ENCODE data around the gene MYO9A. TPM values are rescaled to one million over a fixed set of nuclear protein-coding genes. Genes with fewer than 3 reads are reported as not detected.
"Not testable (repeated sequence)": the region's sequence is repeated elsewhere in the genome, so short reads cannot be mapped to it uniquely, and the experiment has no call there.

MYO9A gene
- total and polyA plus RNA-seq, 2 donors, result 4.4 to 11.6 TPM

GRCh38 chr15:72014555-72014954, 103.4 kb downstream of the MYO9A start:
- H3K27me3 ChIP-seq (ENCODE audit: control insufficient read depth in 2 of 2, insufficient read depth in 1 of 2, low read length in 1 of 2); H3K9me3 ChIP-seq (ENCODE audit: control insufficient read depth in 2 of 2, insufficient read depth in 1 of 2, low read length in 1 of 2); H3K27ac ChIP-seq (ENCODE audit: low read depth in 1 of 2, low read length in 1 of 2); DNase-seq (ENCODE audit: low read depth in 6 of 9, low spot score in 9 of 9); H3K4me1 ChIP-seq (ENCODE audit: control insufficient read depth in 2 of 2, insufficient read depth in 2 of 2, low read length in 2 of 2); H3K4me3 ChIP-seq (ENCODE audit: low read length in 2 of 2); H3K36me3 ChIP-seq (ENCODE audit: control insufficient read depth in 2 of 2, insufficient read depth in 2 of 2, low read length in 1 of 2): not testable (repeated sequence)
- WGBS, result 97% methylated on average over 3 of the region's 3 CpGs

- DNase-seq (ENCODE audit: low read depth in 6 of 9, low spot score in 9 of 9), result no peak
- no peaks in the 10 kb centered on the region for H3K36me3 ChIP-seq (ENCODE audit: control insufficient read depth in 2 of 2, insufficient read depth in 2 of 2, low read length in 1 of 2)
- 99% methylated on average over 2 of the region's 2 CpGs for WGBS
- H3K27ac ChIP-seq (ENCODE audit: low read depth in 1 of 2, low read length in 1 of 2), result no peak overlapping the region
- H3K9me3 ChIP-seq (ENCODE audit: control insufficient read depth in 2 of 2, insufficient read depth in 1 of 2, low read length in 1 of 2), result no peaks in the 10 kb centered on the region
- no peak overlapping the region for H3K4me3 ChIP-seq (ENCODE audit: low read length in 2 of 2)
- no peaks in the 10 kb centered on the region for H3K27me3 ChIP-seq (ENCODE audit: control insufficient read depth in 2 of 2, insufficient read depth in 1 of 2, low read length in 1 of 2)
- H3K4me1 ChIP-seq (ENCODE audit: control insufficient read depth in 2 of 2, insufficient read depth in 2 of 2, low read length in 2 of 2), result no peaks in the 10 kb centered on the region
These were observed 104.2 kb downstream of the MYO9A start for GRCh38 chr15:72013703-72014102.

GRCh38 chr15:72011302-72011942, 106.5 kb downstream of the MYO9A start:
- Histone ChIP-seq H3K27me3 (ENCODE audit: control insufficient read depth in 2 of 2, insufficient read depth in 1 of 2, low read length in 1 of 2) (no peaks in the 10 kb centered on the region), H3K4me3 (ENCODE audit: low read length in 2 of 2) (no peak overlapping the region), H3K27ac (ENCODE audit: low read depth in 1 of 2, low read length in 1 of 2) (no peak overlapping the region), H3K36me3 (ENCODE audit: control insufficient read depth in 2 of 2, insufficient read depth in 2 of 2, low read length in 1 of 2) (no peaks in the 10 kb centered on the region), H3K4me1 (ENCODE audit: control insufficient read depth in 2 of 2, insufficient read depth in 2 of 2, low read length in 2 of 2) (no peaks in the 10 kb centered on the region), H3K9me3 (ENCODE audit: control insufficient read depth in 2 of 2, insufficient read depth in 1 of 2, low read length in 1 of 2) (no peaks in the 10 kb centered on the region)
- 98% methylated on average over 2 of the region's 2 CpGs for WGBS
- DNase-seq (ENCODE audit: low read depth in 6 of 9, low spot score in 9 of 9), result no peak

- H3K4me1 ChIP-seq (ENCODE audit: control insufficient read depth in 2 of 2, insufficient read depth in 2 of 2, low read length in 2 of 2), result no peaks in the 10 kb centered on the region
- no peaks in the 10 kb centered on the region for H3K27me3 ChIP-seq (ENCODE audit: control insufficient read depth in 2 of 2, insufficient read depth in 1 of 2, low read length in 1 of 2)
- over 99% methylated on average over 2 of the region's 2 CpGs for WGBS
- H3K27ac ChIP-seq (ENCODE audit: low read depth in 1 of 2, low read length in 1 of 2), result no peak overlapping the region
- no peaks in the 10 kb centered on the region for H3K9me3 ChIP-seq (ENCODE audit: control insufficient read depth in 2 of 2, insufficient read depth in 1 of 2, low read length in 1 of 2)
- H3K4me3 ChIP-seq (ENCODE audit: low read length in 2 of 2), result no peak overlapping the region
- H3K36me3 ChIP-seq (ENCODE audit: control insufficient read depth in 2 of 2, insufficient read depth in 2 of 2, low read length in 1 of 2), result no peaks in the 10 kb centered on the region
- no peak for DNase-seq (ENCODE audit: low read depth in 6 of 9, low spot score in 9 of 9)
These were observed 108.7 kb downstream of the MYO9A start for GRCh38 chr15:72009222-72009621.

DNA sequence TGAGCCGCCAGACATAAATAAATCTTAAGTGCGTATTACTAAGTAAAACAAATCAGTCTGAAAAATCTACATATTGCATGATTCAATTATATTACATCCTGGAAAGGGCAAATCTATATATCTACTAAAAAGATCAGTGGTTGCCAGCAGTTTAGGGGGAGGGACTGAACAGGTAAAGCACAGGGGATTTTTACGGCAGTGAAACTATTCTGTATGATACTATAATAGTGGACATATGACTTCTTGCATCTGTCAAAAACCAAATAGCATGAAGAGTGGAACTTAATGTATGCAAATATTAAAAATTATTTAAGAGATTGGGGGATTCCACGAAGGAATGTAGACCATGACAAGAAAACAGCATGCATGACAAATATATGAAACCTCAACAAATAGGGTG, 111.6 kb downstream of the MYO9A start:
- Histone ChIP-seq H3K9me3 (ENCODE audit: control insufficient read depth in 2 of 2, insufficient read depth in 1 of 2, low read length in 1 of 2) (no peaks in the 10 kb centered on the region), H3K4me1 (ENCODE audit: control insufficient read depth in 2 of 2, insufficient read depth in 2 of 2, low read length in 2 of 2) (no peaks in the 10 kb centered on the region), H3K27ac (ENCODE audit: low read depth in 1 of 2, low read length in 1 of 2) (no peak overlapping the region), H3K36me3 (ENCODE audit: control insufficient read depth in 2 of 2, insufficient read depth in 2 of 2, low read length in 1 of 2) (no peaks in the 10 kb centered on the region), H3K27me3 (ENCODE audit: control insufficient read depth in 2 of 2, insufficient read depth in 1 of 2, low read length in 1 of 2) (no peaks in the 10 kb centered on the region), H3K4me3 (ENCODE audit: low read length in 2 of 2) (no peak overlapping the region)
- no peak for DNase-seq (ENCODE audit: low read depth in 6 of 9, low spot score in 9 of 9)
- 97% methylated on average over 4 of the region's 4 CpGs for WGBS

DNA sequence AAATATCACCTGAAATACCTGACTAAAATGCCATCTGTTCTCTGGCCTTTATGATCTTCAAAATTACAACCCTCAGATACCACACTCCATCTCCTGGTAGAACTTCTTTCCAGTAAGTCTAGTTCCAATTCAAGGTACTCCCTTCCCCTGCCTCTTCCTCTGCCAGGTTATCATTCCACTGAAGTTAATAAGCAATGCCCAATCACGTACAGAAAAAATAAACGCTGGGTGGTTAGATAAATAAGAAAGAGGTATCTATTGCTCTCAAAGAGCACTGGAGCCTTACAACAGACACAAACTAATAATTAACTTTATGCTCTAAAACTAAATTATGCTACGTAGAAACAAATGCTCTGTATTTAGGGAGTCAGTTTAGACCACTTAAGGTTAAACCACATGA, 112.5 kb downstream of the MYO9A start:
- no peak for DNase-seq (ENCODE audit: low read depth in 6 of 9, low spot score in 9 of 9)
- H3K27ac ChIP-seq (ENCODE audit: low read depth in 1 of 2, low read length in 1 of 2), result no peak overlapping the region
- H3K4me1 ChIP-seq (ENCODE audit: control insufficient read depth in 2 of 2, insufficient read depth in 2 of 2, low read length in 2 of 2), result no peaks in the 10 kb centered on the region
- H3K36me3 ChIP-seq (ENCODE audit: control insufficient read depth in 2 of 2, insufficient read depth in 2 of 2, low read length in 1 of 2), result no peaks in the 10 kb centered on the region
- no peak overlapping the region for H3K4me3 ChIP-seq (ENCODE audit: low read length in 2 of 2)
- no peaks in the 10 kb centered on the region for H3K9me3 ChIP-seq (ENCODE audit: control insufficient read depth in 2 of 2, insufficient read depth in 1 of 2, low read length in 1 of 2)
- 98% methylated on average over 3 of the region's 3 CpGs for WGBS
- H3K27me3 ChIP-seq (ENCODE audit: control insufficient read depth in 2 of 2, insufficient read depth in 1 of 2, low read length in 1 of 2), result no peaks in the 10 kb centered on the region

GRCh38 chr15:71999807-72000206, 118.1 kb downstream of the MYO9A start:
- Histone ChIP-seq H3K27me3 (ENCODE audit: control insufficient read depth in 2 of 2, insufficient read depth in 1 of 2, low read length in 1 of 2) (no peaks in the 10 kb centered on the region), H3K9me3 (ENCODE audit: control insufficient read depth in 2 of 2, insufficient read depth in 1 of 2, low read length in 1 of 2) (no peaks in the 10 kb centered on the region), H3K27ac (ENCODE audit: low read depth in 1 of 2, low read length in 1 of 2) (no peak overlapping the region), H3K4me1 (ENCODE audit: control insufficient read depth in 2 of 2, insufficient read depth in 2 of 2, low read length in 2 of 2) (no peaks in the 10 kb centered on the region), H3K4me3 (ENCODE audit: low read length in 2 of 2) (no peak overlapping the region), H3K36me3 (ENCODE audit: control insufficient read depth in 2 of 2, insufficient read depth in 2 of 2, low read length in 1 of 2) (no peaks in the 10 kb centered on the region)
- no peak for DNase-seq (ENCODE audit: low read depth in 6 of 9, low spot score in 9 of 9)
- WGBS, result 98% methylated on average over 1 of the region's 1 CpG

GRCh38 chr15:71998717-71999116, 119.2 kb downstream of the MYO9A start:
- not testable (repeated sequence) for H3K4me1 ChIP-seq (ENCODE audit: control insufficient read depth in 2 of 2, insufficient read depth in 2 of 2, low read length in 2 of 2); H3K27ac ChIP-seq (ENCODE audit: low read depth in 1 of 2, low read length in 1 of 2); H3K9me3 ChIP-seq (ENCODE audit: control insufficient read depth in 2 of 2, insufficient read depth in 1 of 2, low read length in 1 of 2); H3K4me3 ChIP-seq (ENCODE audit: low read length in 2 of 2); H3K36me3 ChIP-seq (ENCODE audit: control insufficient read depth in 2 of 2, insufficient read depth in 2 of 2, low read length in 1 of 2); DNase-seq (ENCODE audit: low read depth in 6 of 9, low spot score in 9 of 9); H3K27me3 ChIP-seq (ENCODE audit: control insufficient read depth in 2 of 2, insufficient read depth in 1 of 2, low read length in 1 of 2)
- WGBS, result 92% methylated on average over 5 of the region's 6 CpGs

GRCh38 chr15:71997691-71998090, 120.3 kb downstream of the MYO9A start:
- no peaks in the 10 kb centered on the region for H3K36me3 ChIP-seq (ENCODE audit: control insufficient read depth in 2 of 2, insufficient read depth in 2 of 2, low read length in 1 of 2)
- WGBS, result 94% methylated on average over 4 of the region's 4 CpGs

DNA sequence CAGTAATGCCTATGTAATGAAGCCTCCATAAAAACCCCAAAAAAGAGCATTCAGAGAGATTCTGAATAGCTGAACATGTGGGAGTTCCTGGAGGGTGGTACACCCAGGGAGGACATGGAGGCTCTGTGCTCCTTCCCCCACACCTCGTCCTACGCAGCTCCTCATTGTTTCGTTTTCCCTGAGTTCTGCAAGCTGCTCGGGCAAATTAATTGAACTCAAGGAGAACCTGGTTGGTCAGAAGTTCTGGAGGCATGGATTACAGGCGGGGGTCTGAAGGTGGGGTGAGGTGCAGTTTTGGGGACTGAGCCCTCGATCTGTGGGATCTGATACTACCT, 142.2 kb downstream of the MYO9A start:
- Histone ChIP-seq H3K27me3 (ENCODE audit: control insufficient read depth in 2 of 2, insufficient read depth in 1 of 2, low read length in 1 of 2) (no peaks in the 10 kb centered on the region), H3K4me1 (ENCODE audit: control insufficient read depth in 2 of 2, insufficient read depth in 2 of 2, low read length in 2 of 2) (no peaks in the 10 kb centered on the region), H3K36me3 (ENCODE audit: control insufficient read depth in 2 of 2, insufficient read depth in 2 of 2, low read length in 1 of 2) (no peaks in the 10 kb centered on the region), H3K27ac (ENCODE audit: low read depth in 1 of 2, low read length in 1 of 2) (no peak overlapping the region), H3K4me3 (ENCODE audit: low read length in 2 of 2) (no peak overlapping the region), H3K9me3 (ENCODE audit: control insufficient read depth in 2 of 2, insufficient read depth in 1 of 2, low read length in 1 of 2) (no peaks in the 10 kb centered on the region)
- DNase-seq (ENCODE audit: low read depth in 6 of 9, low spot score in 9 of 9), result no peak
- 99% methylated on average over 6 of the region's 6 CpGs for WGBS

More at GRCh38 chr15:71997691-71998090, 120.3 kb downstream of the MYO9A start:
- Histone ChIP-seq H3K9me3 (ENCODE audit: control insufficient read depth in 2 of 2, insufficient read depth in 1 of 2, low read length in 1 of 2) (no peaks in the 10 kb centered on the region), H3K27me3 (ENCODE audit: control insufficient read depth in 2 of 2, insufficient read depth in 1 of 2, low read length in 1 of 2) (no peaks in the 10 kb centered on the region), H3K4me1 (ENCODE audit: control insufficient read depth in 2 of 2, insufficient read depth in 2 of 2, low read length in 2 of 2) (no peaks in the 10 kb centered on the region), H3K4me3 (ENCODE audit: low read length in 2 of 2) (no peak overlapping the region), H3K27ac (ENCODE audit: low read depth in 1 of 2, low read length in 1 of 2) (no peak overlapping the region)
- DNase-seq (ENCODE audit: low read depth in 6 of 9, low spot score in 9 of 9), result no peak

Measured in thymus (tissue), 11 donors.